IMR-90 (cell line): Measurements from ENCODE around the gene DNM2. TPM values are rescaled to one million over a fixed set of nuclear protein-coding genes. Genes with fewer than 3 reads are reported as not detected.

Experiments
- ATAC-seq: fragments of 200-7000 bp; cut with Tn5 transposase; 2 replicates; pipeline ENCODE4 v1.9.1; 2020; ENCODE audit warnings: low read depth, mild to moderate bottlenecking, moderate library complexity
- BruUV-seq: library from RNA; stranded (reverse); fragments of 400-500 nt; replicated peaks from 2 replicates; lab custom pipeline; 2021; lab: Mats Ljungman, UMichigan
- CTCF ChIA-PET: fragments of 300-600 bp; formaldehyde crosslinking; extraction: SDS; loops from one replicate; lab custom pipeline; 2021; ENCODE audit warnings: antibody characterized with exemption; lab: Yijun Ruan, JAX
- POLR2A ChIA-PET: fragments of 300-600 bp; sonication (Branson Sonifier 250); formaldehyde crosslinking; loops from one replicate; lab custom pipeline; 2022; ENCODE audit warnings: antibody characterized with exemption; ENCODE audit not compliant: unreplicated experiment; lab: Charles Lee
- DNase-seq: peaks from one replicate; pipeline ENCODE4 v3.0.0; 2013
- H2AFZ ChIP-seq: replicated peaks from 2 replicates; pipeline ENCODE3; 2013; ENCODE audit warnings: low read length, mild to moderate bottlenecking; ENCODE audit not compliant: poor library complexity
- H2AK5ac ChIP-seq: 2 replicates; pipeline ENCODE4 v1.6.1; 2013; ENCODE audit warnings: low read depth, low read length, inconsistent platforms
- H2AK9ac ChIP-seq: replicated peaks from 2 replicates; pipeline ENCODE3; 2013; ENCODE audit warnings: mild to moderate bottlenecking, low read depth, low read length, moderate library complexity; ENCODE audit not compliant: poor library complexity
- H2BK120ac ChIP-seq: 2 replicates; pipeline ENCODE4 v1.6.1; 2013; ENCODE audit warnings: low read depth, low read length, inconsistent platforms
- H2BK15ac ChIP-seq: 3 replicates; pipeline ENCODE4 v1.6.1; 2013; ENCODE audit warnings: low read depth, low read length, inconsistent platforms
- H2BK20ac ChIP-seq: 2 replicates; pipeline ENCODE4 v1.6.1; 2013; ENCODE audit warnings: low read depth, mild to moderate bottlenecking, inconsistent platforms, low read length, moderate library complexity
- H2BK5ac ChIP-seq: 2 replicates; pipeline ENCODE4 v1.6.1; 2013; ENCODE audit warnings: mild to moderate bottlenecking, low read depth, low read length, inconsistent platforms; ENCODE audit not compliant: poor library complexity, severe bottlenecking
- H3K14ac ChIP-seq: replicated peaks from 2 replicates; pipeline ENCODE4 v1.6.1; 2013; ENCODE audit warnings: low read depth, low read length, inconsistent platforms
- H3K18ac ChIP-seq: 2 replicates; pipeline ENCODE4 v1.6.1; 2013; ENCODE audit warnings: low read depth, low read length, control low read depth
- H3K23ac ChIP-seq: 2 replicates; pipeline ENCODE4 v1.6.1; 2013; ENCODE audit warnings: low read depth, low read length, inconsistent platforms
- H3K27ac ChIP-seq: 2 replicates; pipeline ENCODE4 v1.5.1; 2013; ENCODE audit warnings: mild to moderate bottlenecking, control low read depth, low read length; ENCODE audit not compliant: insufficient read depth
- H3K27me3 ChIP-seq: 2 replicates; pipeline ENCODE4 v1.6.1; 2013; ENCODE audit warnings: low read length; ENCODE audit not compliant: control insufficient read depth, insufficient read depth
- H3K36me3 ChIP-seq: 2 replicates; pipeline ENCODE4 v1.6.1; 2013; ENCODE audit warnings: low read length, mixed read lengths; ENCODE audit not compliant: control insufficient read depth, insufficient read depth
- H3K4ac ChIP-seq: 2 replicates; pipeline ENCODE4 v1.6.1; 2013; ENCODE audit warnings: low read depth, low read length, inconsistent platforms
- H3K4me1 ChIP-seq: 2 replicates; pipeline ENCODE4 v1.6.1; 2013; ENCODE audit warnings: low read length, mixed read lengths; ENCODE audit not compliant: control insufficient read depth, insufficient read depth
- H3K4me2 ChIP-seq: 2 replicates; pipeline ENCODE4 v1.6.1; 2013; ENCODE audit warnings: low read depth, mild to moderate bottlenecking, control low read depth, low read length, moderate library complexity
- H3K4me3 ChIP-seq: 2 replicates; pipeline ENCODE4 v1.5.1; 2013; ENCODE audit warnings: low read depth, mild to moderate bottlenecking, control low read depth, low read length, moderate library complexity; ENCODE audit not compliant: insufficient read depth
- H3K56ac ChIP-seq: 2 replicates; pipeline ENCODE4 v1.6.1; 2013; ENCODE audit warnings: low read length, inconsistent platforms; ENCODE audit not compliant: insufficient read depth; ENCODE audit errors: extremely low read depth
- H3K79me1 ChIP-seq, 2 experiments: 2 replicates each; pipeline ENCODE4 v1.6.1; 2013; ENCODE audit warnings: low read length in 2 of 2, inconsistent platforms in 1 of 2, low read depth in 1 of 2
- H3K9ac ChIP-seq: 2 replicates; pipeline ENCODE4 v1.6.1; 2013; ENCODE audit warnings: low read depth, low read length, control low read depth
- H3K9me1 ChIP-seq: 2 replicates; pipeline ENCODE4 v1.6.1; 2013; ENCODE audit warnings: low read length, inconsistent platforms; ENCODE audit not compliant: insufficient read depth
- H3K9me3 ChIP-seq: 2 replicates; pipeline ENCODE4 v1.6.1; 2013; ENCODE audit warnings: low read length; ENCODE audit not compliant: control insufficient read depth, insufficient read depth
- H4K20me1 ChIP-seq: 2 replicates; pipeline ENCODE4 v1.6.1; 2013; ENCODE audit warnings: low read length, inconsistent platforms; ENCODE audit not compliant: insufficient read depth
- H4K5ac ChIP-seq: 2 replicates; pipeline ENCODE4 v1.6.1; 2013; ENCODE audit warnings: mild to moderate bottlenecking, low read depth, low read length, control low read depth
- H4K8ac ChIP-seq, 2 experiments: 2 replicates each; pipeline ENCODE4 v1.6.1; 2013; ENCODE audit warnings: low read depth in 2 of 2, low read length in 2 of 2, control low read depth in 1 of 2, inconsistent platforms in 1 of 2
- H4K91ac ChIP-seq: 2 replicates; pipeline ENCODE4 v1.6.1; 2013; ENCODE audit warnings: low read depth, low read length, inconsistent platforms; ENCODE audit not compliant: insufficient read depth
- BHLHE40 ChIP-seq: fragments of 150-350 bp; IDR thresholded peaks from 2 replicates; pipeline ENCODE4 v1.6.1; 2016; ENCODE audit warnings: mild to moderate bottlenecking, low read depth, low read length
- CEBPB ChIP-seq: IDR thresholded peaks from 2 replicates; pipeline ENCODE4 v1.6.1; 2012; ENCODE audit warnings: low read depth, low read length, improper control_type of control experiment
- CHD1 ChIP-seq: IDR thresholded peaks from 2 replicates; pipeline ENCODE4 v1.6.1; 2012; ENCODE audit warnings: low read depth, low read length, improper control_type of control experiment
- ELK1 ChIP-seq: fragments of 150-350 bp; IDR thresholded peaks from 2 replicates; pipeline ENCODE4 v1.6.1; 2016; ENCODE audit warnings: low read depth, mild to moderate bottlenecking, low read length, moderate library complexity, borderline replicate concordance
- FOS ChIP-seq: fragments of 150-350 bp; IDR thresholded peaks from 2 replicates; pipeline ENCODE4 v1.6.1; 2016; ENCODE audit warnings: low read depth, low read length
- MAFK ChIP-seq: IDR thresholded peaks from 2 replicates; pipeline ENCODE4 v1.6.1; 2012; ENCODE audit warnings: low read depth, low read length, improper control_type of control experiment
- MAZ ChIP-seq: IDR thresholded peaks from 2 replicates; pipeline ENCODE4 v1.6.1; 2012; ENCODE audit warnings: low read depth, mild to moderate bottlenecking, low read length, improper control_type of control experiment, moderate library complexity, borderline replicate concordance
- MXI1 ChIP-seq: IDR thresholded peaks from 2 replicates; pipeline ENCODE4 v1.6.1; 2012; ENCODE audit warnings: low read depth, mild to moderate bottlenecking, low read length, moderate library complexity, borderline replicate concordance
- NFE2L2 ChIP-seq: fragments of 150-350 bp; IDR thresholded peaks from 2 replicates; pipeline ENCODE4 v1.6.1; 2016; ENCODE audit warnings: low read depth, mild to moderate bottlenecking, low read length
- POLR2A ChIP-seq: IDR thresholded peaks from 2 replicates; pipeline ENCODE4 v1.6.1; 2012; ENCODE audit warnings: mild to moderate bottlenecking, low read depth, low read length
- RAD21 ChIP-seq: IDR thresholded peaks from 2 replicates; pipeline ENCODE4 v1.6.1; 2012; ENCODE audit warnings: low read length, improper control_type of control experiment
- RCOR1 ChIP-seq: IDR thresholded peaks from 2 replicates; pipeline ENCODE4 v1.6.1; 2012; ENCODE audit warnings: mild to moderate bottlenecking, low read length, improper control_type of control experiment; ENCODE audit not compliant: insufficient replicate concordance
- RFX5 ChIP-seq: IDR thresholded peaks from 2 replicates; pipeline ENCODE4 v1.8.0; 2012; ENCODE audit warnings: low read depth, mild to moderate bottlenecking, low read length, moderate library complexity
- SMC3 ChIP-seq: fragments of 150-350 bp; IDR thresholded peaks from 2 replicates; pipeline ENCODE4 v1.6.1; 2016; ENCODE audit warnings: low read depth, mild to moderate bottlenecking, antibody characterized with exemption, low read length, moderate library complexity
- WGBS, 2 experiments: methylation state at CpG; one replicate each; pipeline versions ENCODE4 v1.1.5 to v1.1.7; 2013; ENCODE audit warnings: missing lambda C conversion rate in 2 of 2; ENCODE audit not compliant: insufficient read length in 1 of 2; ENCODE audit errors: extremely low coverage in 2 of 2; 5-methylcytosine and 5-hydroxymethylcytosine counted together
- dilution Hi-C: fragments of 300-500 bp; cut with HindIII; formaldehyde crosslinking; loops from one replicate; pipeline ENCODE4 v1.14.3; 2018; ENCODE audit warnings: low sequenced_read_pairs; ENCODE audit not compliant: unreplicated experiment
- in situ Hi-C: fragments of 300-500 bp; cut with MboI; formaldehyde crosslinking; loops from 3 replicates; pipeline ENCODE4 v1.14.3; 2019; ENCODE audit warnings: low sequenced_read_pairs, inconsistent platforms, mixed read lengths
- intact Hi-C: fragments of 100-400 bp; cut with micrococcal nuclease; formaldehyde crosslinking; loops from 2 replicates; pipeline ENCODE4 v1.10.0; 2022
- polyA plus RNA-seq, 3 experiments: library from polyadenylated mRNA; depleted of rRNA; stranded (reverse); fragments of >200 nt; gene quantifications; 2 replicates each; pipeline ENCODE4 v1.2.3, GENCODE V29; 2012; ENCODE audit warnings: low replicate concordance in 1 of 3
- total RNA-seq: library from RNA; depleted of rRNA; stranded (reverse); fragments of >200 nt; gene quantifications from 2 replicates; pipeline ENCODE4 v1.2.3, GENCODE V29; 2012
- TF ChIP-seq, protein P1 (sequence below): conservative IDR thresholded peaks from 2 replicates; pipeline ENCODE4 v1.5.1; 2012; ENCODE audit warnings: mild to moderate bottlenecking, low read depth, low read length, improper control_type of control experiment
- TF ChIP-seq, protein P2 (sequence below): fragments of 150-350 bp; IDR thresholded peaks from 2 replicates; pipeline ENCODE4 v1.6.1; 2017; ENCODE audit warnings: mild to moderate bottlenecking, antibody characterized with exemption, low read length, low read depth

The DNM2 gene
- total and polyA plus RNA-seq, 2 of the 4 experiments (the other 2 are of a cell fraction), result 55.6 to 74.2 TPM

GRCh38 chr19:10707440-10707839 lies 10.4 kb upstream of the DNM2 start:
- H3K27me3 ChIP-seq, result no peaks in the 10 kb centered on the region
- peaks cover 11% of the 10 kb centered on the region for H3K36me3 ChIP-seq
- H3K9me3 ChIP-seq, result no peaks in the 10 kb centered on the region
- H3K14ac ChIP-seq, result no peak overlapping the region
- H3K9me1 ChIP-seq, result 0 out of 2 replicates have a peak, but pooled peaks cover 4% of the 10 kb centered on the region
- no peak overlapping the region for H4K5ac ChIP-seq
- H3K18ac ChIP-seq, result no peak overlapping the region
- H3K4me1 ChIP-seq, result peaks cover 3% of the 10 kb centered on the region; the same call in 1 of the 2 replicates
- H4K8ac ChIP-seq, result no peak overlapping the region
- no peak overlapping the region for H4K91ac ChIP-seq
- no peak overlapping the region for H3K56ac ChIP-seq
- no peak overlapping the region for H2BK5ac ChIP-seq
- in situ Hi-C loops (no loop called here), dilution Hi-C loops (no loop called here), intact Hi-C loops (no loop called here)
- H4K20me1 ChIP-seq, result no peaks in the 10 kb centered on the region
- no TSS peak for BruUV-seq
- H3K79me1 ChIP-seq, result peaks cover 1 to 5% of the 10 kb centered on the region in 2 experiments
- H3K9ac ChIP-seq, result no peak overlapping the region
- no peak overlapping the region for H3K4me3 ChIP-seq
- DNase-seq (no peak), ATAC-seq (no peak)
- H3K4ac ChIP-seq, result no peak overlapping the region
- no peak overlapping the region for H2BK15ac ChIP-seq
- no peak overlapping the region for H3K27ac ChIP-seq
- POLR2A ChIA-PET, result no interaction called here
- no peak overlapping the region for H2BK120ac ChIP-seq
- H2BK20ac ChIP-seq, result no peak overlapping the region
- no peak overlapping the region for H2AFZ ChIP-seq
- H3K23ac ChIP-seq, result no peak overlapping the region
- WGBS, 2 experiments, result 95% methylated on average over 15 of the region's 16 CpGs; no CpG with 5 or more reads in 1 of the 2 experiments
- H3K4me2 ChIP-seq, result no peak overlapping the region
- no peak for TF ChIP-seq FOS
- no peak for TF ChIP-seq RAD21
- TF ChIP-seq CEBPB, result no peak
- TF ChIP-seq MAZ, result no peak
- no peak for TF ChIP-seq SMC3
- no peak for TF ChIP-seq MXI1
- no peak for TF ChIP-seq CHD1
- TF ChIP-seq MAFK, result no peak
- no peak for TF ChIP-seq NFE2L2
- TF ChIP-seq, protein P1, sequence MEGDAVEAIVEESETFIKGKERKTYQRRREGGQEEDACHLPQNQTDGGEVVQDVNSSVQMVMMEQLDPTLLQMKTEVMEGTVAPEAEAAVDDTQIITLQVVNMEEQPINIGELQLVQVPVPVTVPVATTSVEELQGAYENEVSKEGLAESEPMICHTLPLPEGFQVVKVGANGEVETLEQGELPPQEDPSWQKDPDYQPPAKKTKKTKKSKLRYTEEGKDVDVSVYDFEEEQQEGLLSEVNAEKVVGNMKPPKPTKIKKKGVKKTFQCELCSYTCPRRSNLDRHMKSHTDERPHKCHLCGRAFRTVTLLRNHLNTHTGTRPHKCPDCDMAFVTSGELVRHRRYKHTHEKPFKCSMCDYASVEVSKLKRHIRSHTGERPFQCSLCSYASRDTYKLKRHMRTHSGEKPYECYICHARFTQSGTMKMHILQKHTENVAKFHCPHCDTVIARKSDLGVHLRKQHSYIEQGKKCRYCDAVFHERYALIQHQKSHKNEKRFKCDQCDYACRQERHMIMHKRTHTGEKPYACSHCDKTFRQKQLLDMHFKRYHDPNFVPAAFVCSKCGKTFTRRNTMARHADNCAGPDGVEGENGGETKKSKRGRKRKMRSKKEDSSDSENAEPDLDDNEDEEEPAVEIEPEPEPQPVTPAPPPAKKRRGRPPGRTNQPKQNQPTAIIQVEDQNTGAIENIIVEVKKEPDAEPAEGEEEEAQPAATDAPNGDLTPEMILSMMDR, result no peak
- no peak for TF ChIP-seq RFX5
- no peak for TF ChIP-seq RCOR1
- TF ChIP-seq, protein P2, sequence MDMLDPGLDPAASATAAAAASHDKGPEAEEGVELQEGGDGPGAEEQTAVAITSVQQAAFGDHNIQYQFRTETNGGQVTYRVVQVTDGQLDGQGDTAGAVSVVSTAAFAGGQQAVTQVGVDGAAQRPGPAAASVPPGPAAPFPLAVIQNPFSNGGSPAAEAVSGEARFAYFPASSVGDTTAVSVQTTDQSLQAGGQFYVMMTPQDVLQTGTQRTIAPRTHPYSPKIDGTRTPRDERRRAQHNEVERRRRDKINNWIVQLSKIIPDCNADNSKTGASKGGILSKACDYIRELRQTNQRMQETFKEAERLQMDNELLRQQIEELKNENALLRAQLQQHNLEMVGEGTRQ, result no peak
- TF ChIP-seq POLR2A, result no peak
- TF ChIP-seq ELK1, result no peak
- no peak for TF ChIP-seq BHLHE40
- H2AK5ac ChIP-seq, result no peak overlapping the region
- CTCF ChIA-PET, result no interaction called here
- no peak overlapping the region for H2AK9ac ChIP-seq
